Stimulated activated CD8-positive, alpha-beta memory T cell treated with anti-CD3 and anti-CD28 coated beads, Interleukin-2, amount 100 ng/mL, for 48 hours (primary cell): ENCODE measurements around the gene SULT1A1.
"Not testable (repeated sequence)": the region's sequence is repeated elsewhere in the genome, so short reads cannot be mapped to it uniquely, and the experiment has no call there.

Experiments used
- DNase-seq, 2 donors: peaks; one replicate each; pipeline ENCODE4 v3.0.0-alpha.2; 2020; ENCODE audit warnings: low read depth in 2 of 2

The SULT1A1 gene

GRCh38 chr16:28591355-28591754 lies 18.5 kb downstream of the SULT1A1 start:
- DNase-seq: no peak

DNA sequence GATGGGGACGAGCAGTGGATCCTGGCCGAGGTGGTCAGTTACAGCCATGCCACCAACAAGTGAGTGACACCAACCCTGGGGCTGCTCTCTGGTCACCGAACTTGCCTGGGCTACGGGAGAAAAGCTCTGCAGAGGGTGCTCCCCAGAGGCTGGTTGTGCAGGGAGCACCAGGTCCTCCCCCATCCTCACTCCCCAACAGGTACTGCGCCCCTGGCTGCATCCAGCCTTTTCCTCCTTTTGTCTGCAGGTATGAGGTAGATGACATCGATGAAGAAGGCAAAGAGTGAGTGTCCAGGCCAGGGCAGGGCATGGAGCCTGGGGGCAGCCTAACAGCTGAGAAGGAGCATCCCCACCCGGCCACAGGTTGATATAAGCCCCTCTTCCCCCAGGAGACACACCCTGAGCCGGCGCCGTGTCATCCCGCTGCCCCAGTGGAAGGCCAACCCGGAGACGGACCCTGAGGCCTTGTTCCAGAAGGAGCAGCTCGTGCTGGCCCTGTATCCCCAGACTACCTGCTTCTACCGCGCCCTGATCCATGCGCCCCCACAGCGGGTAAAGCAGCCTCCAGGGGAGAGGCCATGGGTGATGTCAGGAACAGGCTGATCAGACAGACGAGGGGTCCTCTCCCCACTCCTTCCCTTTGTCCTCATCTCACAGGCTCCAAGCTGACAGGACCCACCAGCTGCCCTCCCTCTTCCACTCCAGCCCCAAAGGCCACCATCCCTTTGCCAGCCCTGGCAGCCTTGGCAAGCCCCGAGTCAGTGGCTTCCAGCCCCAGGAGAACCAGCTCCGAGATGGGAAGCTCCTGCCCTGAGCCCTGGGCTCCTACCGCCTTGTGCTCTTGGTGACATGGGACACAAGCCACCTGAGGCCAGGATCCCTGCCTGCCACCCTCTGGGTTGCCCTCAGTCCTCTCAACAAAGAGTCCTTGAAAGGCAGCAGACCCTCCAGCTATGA lies 19.2 kb downstream of the SULT1A1 start:
- no peak for DNase-seq

- DNase-seq: no peak
Observed at GRCh38 chr16:28589930-28590329, 19.9 kb downstream of the SULT1A1 start.

DNA sequence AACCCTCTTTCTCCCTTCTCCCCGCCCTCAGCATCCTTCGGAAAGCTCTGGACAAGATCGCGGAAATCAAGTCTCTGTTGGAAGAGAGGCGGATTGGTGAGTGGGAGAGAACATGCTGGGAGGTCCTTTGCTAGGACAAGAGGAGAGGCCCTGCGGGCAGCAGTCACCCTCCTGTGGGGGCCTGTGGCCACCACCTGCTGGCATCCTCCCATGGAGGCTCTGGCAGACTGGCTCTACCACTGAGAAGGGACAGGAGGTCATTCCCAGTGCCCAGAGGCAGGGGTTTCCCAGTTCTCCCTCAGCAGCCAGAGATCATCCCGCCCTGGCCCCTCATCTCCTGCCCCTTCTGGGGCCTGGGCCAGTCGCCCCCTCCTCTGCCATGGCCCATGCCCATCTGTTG lies 20.8 kb downstream of the SULT1A1 start:
- no peak for DNase-seq

- DNase-seq: no peak
Observed at GRCh38 chr16:28587386-28587785, 22.5 kb downstream of the SULT1A1 start.

DNA sequence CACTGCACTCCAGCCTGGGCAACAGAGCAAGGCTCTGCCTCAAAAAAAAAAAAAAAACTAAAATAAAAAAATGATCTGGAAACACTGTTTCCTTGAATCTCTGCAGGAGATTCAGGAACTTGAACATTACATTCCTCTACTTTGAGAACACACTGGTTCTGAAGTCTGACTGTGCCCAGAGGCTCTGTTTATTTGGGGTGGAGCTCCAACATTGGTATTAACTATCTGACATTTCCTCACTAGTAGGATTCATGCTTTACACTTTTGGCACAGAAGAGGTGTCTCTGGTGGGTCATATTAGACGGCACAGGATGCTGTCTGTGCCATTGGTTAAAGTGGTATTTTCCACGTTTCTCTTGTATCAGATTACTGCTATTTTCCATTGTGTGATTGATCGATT lies 23.4 kb downstream of the SULT1A1 start:
- no peak for DNase-seq

GRCh38 chr16:28585674-28586073 lies 24.2 kb downstream of the SULT1A1 start:
- no peak for DNase-seq

DNA sequence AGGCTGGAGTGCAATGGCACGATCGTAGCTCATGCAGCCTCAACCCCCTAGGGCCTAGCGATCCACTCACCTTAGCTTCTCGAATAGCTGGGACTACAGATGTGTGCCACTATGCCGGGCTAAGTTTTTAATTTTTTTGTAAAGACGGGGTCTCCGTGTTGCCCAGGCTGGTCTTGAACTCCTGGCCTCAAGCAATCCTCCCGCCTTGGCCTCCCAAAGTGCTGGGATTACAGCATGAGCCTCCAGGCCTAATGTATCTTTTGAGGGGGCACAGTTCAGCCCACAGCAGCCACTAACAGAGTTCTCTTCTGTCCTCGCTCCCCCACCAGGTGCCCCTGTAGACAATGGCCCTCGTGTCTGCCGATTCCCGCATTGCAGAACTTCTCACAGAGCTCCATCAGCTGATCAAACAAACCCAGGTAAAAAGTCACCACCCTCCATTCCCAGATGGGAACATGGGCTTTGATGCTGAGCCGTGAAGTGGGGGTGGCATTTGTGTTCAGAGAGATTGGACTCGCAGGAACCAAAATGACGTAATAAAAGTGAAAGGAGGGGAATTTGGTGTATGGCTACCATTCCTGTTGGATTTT lies 29.0 kb downstream of the SULT1A1 start:
- DNase-seq: no peak

- DNase-seq: no peak
Observed at GRCh38 chr16:28575446-28576109, 34.3 kb downstream of the SULT1A1 start.

- DNase-seq: no peak
Observed at GRCh38 chr16:28574925-28575324, 34.9 kb downstream of the SULT1A1 start.

- DNase-seq: no peak
Observed at GRCh38 chr16:28573738-28574718, 35.8 kb downstream of the SULT1A1 start.

- no peak for DNase-seq
Observed at GRCh38 chr16:28572696-28573510, 36.9 kb downstream of the SULT1A1 start.

- DNase-seq: no peak
Observed at GRCh38 chr16:28569968-28570752, 39.7 kb downstream of the SULT1A1 start.

GRCh38 chr16:28569021-28569420 lies 40.8 kb downstream of the SULT1A1 start:
- no peak for DNase-seq

- no peak for DNase-seq
Observed at GRCh38 chr16:28567292-28567691, 42.6 kb downstream of the SULT1A1 start.

- not testable (repeated sequence) for DNase-seq
Observed at GRCh38 chr16:28566233-28566925, 43.5 kb downstream of the SULT1A1 start.

DNA sequence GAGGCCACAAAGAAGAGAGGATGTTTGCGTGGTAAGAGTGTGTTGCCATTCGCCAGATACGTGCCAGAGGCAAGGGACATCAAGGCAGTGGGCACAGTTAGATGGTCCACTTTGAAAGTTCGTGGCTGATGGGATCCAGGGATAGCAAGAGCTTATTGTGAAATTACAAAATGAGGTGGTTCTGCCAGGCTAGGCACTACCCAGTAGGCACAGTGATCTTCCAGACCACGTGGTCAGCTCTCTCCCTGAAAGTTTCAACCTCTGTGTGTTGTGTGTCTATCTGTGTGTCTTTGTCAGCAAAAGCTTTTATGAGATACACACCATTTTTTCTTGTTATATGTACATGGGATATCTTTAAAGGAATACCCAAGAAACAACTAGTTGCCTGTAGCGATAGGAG lies 46.6 kb downstream of the SULT1A1 start:
- no peak for DNase-seq

DNA sequence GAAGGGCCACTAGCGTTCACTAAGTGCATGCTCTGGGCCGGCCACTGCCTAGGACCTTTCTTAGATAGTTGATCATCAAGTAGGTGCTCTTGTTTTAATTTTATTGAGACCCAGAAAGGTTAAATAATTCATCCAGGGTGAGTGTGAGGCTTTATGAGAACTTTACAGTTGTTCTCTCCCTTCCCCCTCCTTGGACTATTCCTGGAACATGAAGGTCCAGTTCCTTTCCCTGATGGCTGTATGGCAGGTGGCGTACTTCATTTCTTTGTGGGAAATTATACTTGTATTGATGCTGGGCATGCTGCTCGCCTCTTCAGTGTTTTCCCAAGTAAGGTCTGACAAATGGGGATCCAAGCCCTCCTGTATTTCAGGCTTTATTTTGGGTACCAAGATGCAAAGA lies 47.6 kb downstream of the SULT1A1 start:
- no peak for DNase-seq

- DNase-seq: no peak
Observed at GRCh38 chr16:28561557-28562187, 48.2 kb downstream of the SULT1A1 start.
